ENCODE measurements around the gene LYST. TPM values are rescaled to one million over a fixed set of nuclear protein-coding genes. Genes with fewer than 3 reads are reported as not detected.

Gene LYST
- total RNA-seq, 4 donors from 2014 or later, result 22.9 to 44.4 (median 31.9) TPM

DNA sequence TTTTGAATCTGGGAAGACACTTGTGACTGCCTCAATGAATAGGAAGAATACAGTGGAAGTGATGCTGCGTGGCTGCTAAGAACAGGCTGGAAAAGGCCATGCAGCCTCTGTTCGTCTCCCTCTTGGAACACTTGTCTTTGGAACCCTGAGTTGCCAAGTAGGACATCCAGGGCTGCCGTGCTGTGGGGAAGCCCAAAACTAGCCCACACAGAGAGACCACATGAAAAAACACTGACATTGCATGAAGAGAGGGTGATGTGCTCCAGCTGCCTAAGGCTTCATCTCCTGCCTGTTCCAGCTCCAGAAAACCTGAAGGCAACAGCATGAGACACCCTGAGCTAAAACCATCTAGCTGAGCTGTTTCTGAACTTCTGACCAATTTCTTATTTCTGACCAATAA lies 156.0 kb downstream of the LYST start:
- H3K9me3 ChIP-seq, result no peaks in the 10 kb centered on the region
- H3K4me3 ChIP-seq, result no peak overlapping the region
- intact Hi-C loops (cut with DNase I), result no loop called here
- no peak overlapping the region for H3K27ac ChIP-seq (replicated peaks in 1 of 4)
- WGBS, result 53% methylated on average over 3 of the region's 3 CpGs
- H3K4me1 ChIP-seq, result no peaks in the 10 kb centered on the region
- peaks cover 16 to 89% (median 59%) of the 10 kb centered on the region in 4 donors for H3K36me3 ChIP-seq
- TF ChIP-seq POLR2A (IDR thresholded peaks at IDR 0.05; ENCODE audit: low read depth) (no peak), CTCF (IDR thresholded peaks at IDR 0.05) (no peak), POLR2AphosphoS5 (IDR thresholded peaks at IDR 0.05) (no peak), EP300 (IDR thresholded peaks at IDR 0.05) (no peak)
- no peaks in the 10 kb centered on the region for H3K27me3 ChIP-seq
- DNase-seq (ENCODE audit: extremely low spot score), result no peak

DNA sequence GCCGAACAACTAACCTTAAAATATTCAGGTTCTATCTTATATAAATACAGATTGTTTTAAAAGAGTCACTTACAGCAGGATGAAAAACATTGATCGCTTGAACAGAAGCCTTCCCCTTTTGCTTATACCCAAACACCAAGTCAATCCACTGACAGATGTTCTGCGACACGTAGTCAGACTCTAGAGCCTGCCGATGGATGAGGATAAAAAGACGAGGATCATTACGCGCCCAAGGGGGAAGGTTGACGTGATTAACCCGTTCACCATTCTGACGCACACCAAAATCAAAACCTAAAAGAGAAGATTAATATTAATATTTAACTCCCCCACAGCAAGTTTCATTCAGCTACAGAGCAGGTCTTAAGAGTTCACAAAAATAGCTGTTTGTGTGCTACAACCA lies 157.7 kb downstream of the LYST start:
- Histone ChIP-seq H3K4me3 (no peak overlapping the region), H3K9me3 (no peaks in the 10 kb centered on the region), H3K4me1 (no peaks in the 10 kb centered on the region), H3K27me3 (no peaks in the 10 kb centered on the region), H3K27ac (replicated peaks in 1 of 4) (no peak overlapping the region), H3K36me3 (peaks cover 11 to 89% (median 54%) of the 10 kb centered on the region in 4 donors)
- no peak for DNase-seq (ENCODE audit: extremely low spot score)
- TF ChIP-seq CTCF (IDR thresholded peaks at IDR 0.05), result no peak
- intact Hi-C loops (cut with DNase I), result no loop called here
- 88% methylated on average over 11 of the region's 11 CpGs for WGBS

GRCh38 chr1:235708390-235708962 lies 158.2 kb downstream of the LYST start:
- H3K36me3 ChIP-seq, result peaks cover 11 to 89% (median 51%) of the 10 kb centered on the region in 4 donors
- H3K4me3 ChIP-seq, result no peak overlapping the region
- H3K27me3 ChIP-seq, result no peaks in the 10 kb centered on the region
- intact Hi-C loops (cut with DNase I), result no loop called here
- H3K4me1 ChIP-seq, result no peaks in the 10 kb centered on the region
- WGBS, result 81% methylated on average over 4 of the region's 4 CpGs
- H3K9me3 ChIP-seq, result no peaks in the 10 kb centered on the region
- no peak for DNase-seq (ENCODE audit: extremely low spot score)
- no peak for TF ChIP-seq POLR2A (IDR thresholded peaks at IDR 0.05; ENCODE audit: low read depth)
- TF ChIP-seq POLR2AphosphoS5 (IDR thresholded peaks at IDR 0.05), result no peak
- TF ChIP-seq EP300 (IDR thresholded peaks at IDR 0.05), result no peak
- TF ChIP-seq CTCF (IDR thresholded peaks at IDR 0.05), result no peak
- H3K27ac ChIP-seq (replicated peaks in 1 of 4), result no peak overlapping the region

GRCh38 chr1:235703506-235703905 lies 163.2 kb downstream of the LYST start:
- no peaks in the 10 kb centered on the region for H3K4me1 ChIP-seq
- no peak for DNase-seq (ENCODE audit: extremely low spot score)
- no peak for TF ChIP-seq CTCF (IDR thresholded peaks at IDR 0.05)
- no peak for TF ChIP-seq POLR2AphosphoS5 (IDR thresholded peaks at IDR 0.05)
- TF ChIP-seq EP300 (IDR thresholded peaks at IDR 0.05), result no peak
- TF ChIP-seq POLR2A (IDR thresholded peaks at IDR 0.05; ENCODE audit: low read depth), result no peak
- peaks cover 35 to 100% (median 63%) of the 10 kb centered on the region in 4 donors for H3K36me3 ChIP-seq
- H3K9me3 ChIP-seq, result no peaks in the 10 kb centered on the region
- 83% methylated on average over 2 of the region's 2 CpGs for WGBS
- H3K27ac ChIP-seq (replicated peaks in 1 of 4), result no peak overlapping the region
- intact Hi-C loops (cut with DNase I), result no loop called here
- H3K27me3 ChIP-seq, result no peaks in the 10 kb centered on the region
- no peak overlapping the region for H3K4me3 ChIP-seq

- no peak for TF ChIP-seq CTCF (IDR thresholded peaks at IDR 0.05)
- TF ChIP-seq POLR2AphosphoS5 (IDR thresholded peaks at IDR 0.05), result no peak
- no peak for TF ChIP-seq EP300 (IDR thresholded peaks at IDR 0.05)
- no peak for TF ChIP-seq POLR2A (IDR thresholded peaks at IDR 0.05; ENCODE audit: low read depth)
- 84% methylated on average over 9 of the region's 9 CpGs for WGBS
- Histone ChIP-seq H3K27ac (replicated peaks in 1 of 4) (no peak overlapping the region), H3K9me3 (no peaks in the 10 kb centered on the region), H3K4me1 (no peaks in the 10 kb centered on the region), H3K36me3 (peaks cover 30 to 95% (median 58%) of the 10 kb centered on the region in 4 donors), H3K4me3 (no peak overlapping the region), H3K27me3 (no peaks in the 10 kb centered on the region)
- intact Hi-C loops (cut with DNase I), result no loop called here
- no peak for DNase-seq (ENCODE audit: extremely low spot score)
Measured at GRCh38 chr1:235702412-235702811, 164.3 kb downstream of the LYST start.
